Nephron progenitor cell (in vitro differentiated cells): Measurements from ENCODE around the gene PHYKPL.

Experiments
- DNase-seq: peaks from one replicate; pipeline ENCODE4 v3.0.0; 2021
- H3K27ac Mint-ChIP-seq: 2 replicates; pipeline ENCODE4 v1.8.0; 2021; ENCODE audit warnings: mild to moderate bottlenecking, moderate library complexity, mixed read lengths
- H3K27me3 Mint-ChIP-seq: 2 replicates; pipeline ENCODE4 v1.8.0; 2021; ENCODE audit warnings: mild to moderate bottlenecking, low read depth, mixed read lengths; ENCODE audit not compliant: poor library complexity
- H3K36me3 Mint-ChIP-seq: 2 replicates; pipeline ENCODE4 v1.8.0; 2021; ENCODE audit warnings: low read depth, mixed read lengths
- H3K4me1 Mint-ChIP-seq: 2 replicates; pipeline ENCODE4 v1.8.0; 2021; ENCODE audit warnings: mixed read lengths
- H3K4me3 Mint-ChIP-seq: 2 replicates; pipeline ENCODE4 v1.8.0; 2021; ENCODE audit warnings: mild to moderate bottlenecking, moderate library complexity, mixed read lengths
- H3K9me3 Mint-ChIP-seq: 2 replicates; pipeline ENCODE4 v1.8.0; 2021; ENCODE audit warnings: mild to moderate bottlenecking, moderate library complexity, mixed read lengths
- CTCF ChIP-seq: fragments of 200-600 bp; sonication (generic); IDR thresholded peaks from 2 replicates; pipeline ENCODE4 v1.5.0; 2021; ENCODE audit warnings: antibody characterized with exemption

Gene PHYKPL

DNA sequence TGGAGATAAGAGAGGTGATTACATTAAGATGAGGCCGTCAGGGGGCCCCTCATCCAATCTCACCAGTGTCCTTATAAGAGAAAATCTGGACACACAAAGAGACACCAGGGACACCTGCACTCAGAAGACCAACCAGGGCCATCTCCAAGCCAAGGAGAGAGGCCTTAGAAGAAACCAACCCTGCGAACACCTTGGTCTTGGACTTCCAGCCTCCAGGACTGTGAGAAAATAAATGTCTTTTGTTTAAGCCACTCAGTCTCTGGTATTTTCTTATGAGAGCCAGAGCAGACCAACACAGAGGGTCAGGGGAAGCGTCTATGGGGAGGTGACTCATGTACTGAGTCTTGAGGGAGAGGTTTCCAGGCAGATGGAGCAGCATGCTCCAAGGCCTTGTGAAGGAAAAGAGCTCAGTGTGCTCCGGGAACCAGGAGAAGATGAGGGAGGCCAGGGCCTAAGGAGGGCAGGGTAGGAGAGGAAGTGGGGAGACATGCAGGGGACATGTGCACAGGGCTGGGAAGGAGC is 5.4 kb downstream of the PHYKPL start:
- DNase-seq = no peak
- Mint-ChIP-seq H3K27ac (peak overlapping the region; percentile 70), H3K9me3 (no peaks in the 10 kb centered on the region), H3K27me3 (no peaks in the 10 kb centered on the region), H3K36me3 (peaks cover 68% of the 10 kb centered on the region), H3K4me1 (peaks cover 48% of the 10 kb centered on the region), H3K4me3 (no peak overlapping the region)
- TF ChIP-seq CTCF = no peak

GRCh38 chr5:178225174-178225573 is 7.4 kb downstream of the PHYKPL start:
- no peak for TF ChIP-seq CTCF
- H3K27ac Mint-ChIP-seq = no peak overlapping the region
- peaks cover 77% of the 10 kb centered on the region for H3K36me3 Mint-ChIP-seq
- H3K27me3 Mint-ChIP-seq = peaks cover 4% of the 10 kb centered on the region
- no peak for DNase-seq
- no peak overlapping the region for H3K4me3 Mint-ChIP-seq
- peaks cover 29% of the 10 kb centered on the region for H3K4me1 Mint-ChIP-seq
- H3K9me3 Mint-ChIP-seq = no peaks in the 10 kb centered on the region

- peaks cover 75% of the 10 kb centered on the region for H3K36me3 Mint-ChIP-seq
Measured at GRCh38 chr5:178224403-178224802, 8.2 kb downstream of the PHYKPL start.

GRCh38 chr5:178223828-178224335 is 8.7 kb downstream of the PHYKPL start:
- DNase-seq = peak; percentile 41
- TF ChIP-seq CTCF = no peak
- Mint-ChIP-seq H3K4me3 (no peak overlapping the region), H3K9me3 (no peaks in the 10 kb centered on the region), H3K36me3 (peaks cover 75% of the 10 kb centered on the region), H3K27ac (peak overlapping the region; percentile 59), H3K4me1 (peaks cover 20% of the 10 kb centered on the region), H3K27me3 (peaks cover 4% of the 10 kb centered on the region)

More at GRCh38 chr5:178224403-178224802, 8.2 kb downstream of the PHYKPL start:
- H3K9me3 Mint-ChIP-seq = no peaks in the 10 kb centered on the region
- TF ChIP-seq CTCF = no peak
- H3K27ac Mint-ChIP-seq = no peak overlapping the region
- no peak overlapping the region for H3K4me3 Mint-ChIP-seq
- DNase-seq = no peak
- H3K27me3 Mint-ChIP-seq = peaks cover 4% of the 10 kb centered on the region
- H3K4me1 Mint-ChIP-seq = peaks cover 22% of the 10 kb centered on the region

DNA sequence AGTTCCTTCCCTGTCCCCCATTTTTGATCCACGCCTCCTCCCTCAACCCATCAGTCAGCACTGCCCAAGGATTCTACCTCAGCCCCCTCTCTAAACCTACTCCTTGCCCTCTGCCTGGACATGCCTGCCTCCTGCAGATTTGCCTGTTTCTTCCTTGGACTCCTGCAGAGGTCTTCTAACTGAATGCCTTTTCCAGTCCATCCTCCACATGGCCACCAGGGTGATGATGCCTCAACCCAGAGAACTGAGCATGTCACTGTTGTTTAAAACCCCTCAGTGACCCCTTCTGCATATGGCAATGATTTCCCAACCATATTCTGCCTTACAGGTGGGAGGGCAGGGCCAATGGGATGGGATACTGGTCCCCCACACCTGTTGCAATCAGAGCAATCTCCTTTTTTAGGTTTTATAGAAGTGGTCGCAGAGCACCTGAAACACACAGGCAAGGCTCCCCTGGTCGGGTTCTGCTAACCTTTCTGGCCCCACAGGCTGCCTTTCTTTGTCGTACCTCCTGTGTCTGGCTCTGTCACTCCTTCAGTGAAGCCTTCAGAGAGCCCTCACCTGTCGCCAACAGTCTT is 9.3 kb downstream of the PHYKPL start:
- Mint-ChIP-seq H3K27ac (peak overlapping the region; percentile 59), H3K4me3 (no peak overlapping the region), H3K27me3 (peaks cover 4% of the 10 kb centered on the region), H3K9me3 (no peaks in the 10 kb centered on the region), H3K36me3 (peaks cover 75% of the 10 kb centered on the region), H3K4me1 (peaks cover 20% of the 10 kb centered on the region)
- DNase-seq = no peak
- no peak for TF ChIP-seq CTCF

- TF ChIP-seq CTCF = no peak
- no peak overlapping the region for H3K27ac Mint-ChIP-seq
- no peaks in the 10 kb centered on the region for H3K9me3 Mint-ChIP-seq
- DNase-seq = no peak
- peaks cover 4% of the 10 kb centered on the region for H3K27me3 Mint-ChIP-seq
- H3K4me3 Mint-ChIP-seq = no peak overlapping the region
- H3K36me3 Mint-ChIP-seq = peaks cover 71% of the 10 kb centered on the region
- peaks cover 20% of the 10 kb centered on the region for H3K4me1 Mint-ChIP-seq
Measured at GRCh38 chr5:178222292-178222691, 10.3 kb downstream of the PHYKPL start.
